Muscle of arm (tissue), 12 donors: ENCODE results near the gene C18orf63. TPM values are rescaled to one million over a fixed set of nuclear protein-coding genes. Genes with fewer than 3 reads are reported as not detected.
"Not testable (repeated sequence)": the region's sequence is repeated elsewhere in the genome, so short reads cannot be mapped to it uniquely, and the experiment has no call there.

Experiments
- DNase-seq: peaks from one replicate; pipeline ENCODE4 v3.0.0-alpha.2; 2013
- polyA plus RNA-seq, 12 donors: library from polyadenylated mRNA; unstranded; fragments of 120-200 nt; gene quantifications; one replicate each; pipeline ENCODE4 v1.2.1, GENCODE V29; 2013; ENCODE audit not compliant: insufficient read length in 12 of 12

Gene C18orf63
- polyA plus RNA-seq, 12 donors: not detected

DNA sequence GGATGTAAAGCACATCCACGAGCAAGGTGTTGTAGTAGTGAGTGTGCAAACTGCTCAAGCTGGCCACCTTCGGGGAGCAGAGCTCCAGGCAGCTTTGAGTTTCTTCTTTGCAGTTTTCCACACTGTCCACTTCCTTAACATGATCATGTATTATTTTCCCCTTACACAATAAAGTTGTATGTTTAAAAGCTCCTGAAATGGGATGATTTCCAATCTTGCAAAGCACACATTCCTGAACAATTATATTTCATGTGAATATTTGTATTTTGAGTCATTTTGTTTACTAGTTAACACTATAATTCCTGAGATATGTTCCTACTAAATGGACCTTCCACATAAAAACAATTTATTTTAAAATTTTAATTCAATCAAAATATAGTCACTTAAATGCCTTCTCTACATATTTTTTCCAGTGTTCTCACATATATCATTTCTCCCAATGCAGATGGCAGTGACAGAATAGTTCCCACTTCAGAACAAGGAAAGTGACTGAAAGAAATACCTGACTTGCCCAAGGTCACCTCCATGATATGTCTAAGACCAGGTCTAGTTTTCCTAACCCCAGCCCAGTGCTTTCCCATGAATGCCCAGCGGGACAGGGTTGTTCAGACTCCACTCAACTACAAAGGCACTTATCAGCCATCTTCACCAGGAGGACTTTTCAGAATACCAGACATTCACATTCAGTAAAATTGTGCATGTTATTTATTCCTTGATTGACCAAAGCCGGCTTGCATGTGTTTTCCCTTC is 29.4 kb upstream of the C18orf63 start:
- no peak for DNase-seq

DNA sequence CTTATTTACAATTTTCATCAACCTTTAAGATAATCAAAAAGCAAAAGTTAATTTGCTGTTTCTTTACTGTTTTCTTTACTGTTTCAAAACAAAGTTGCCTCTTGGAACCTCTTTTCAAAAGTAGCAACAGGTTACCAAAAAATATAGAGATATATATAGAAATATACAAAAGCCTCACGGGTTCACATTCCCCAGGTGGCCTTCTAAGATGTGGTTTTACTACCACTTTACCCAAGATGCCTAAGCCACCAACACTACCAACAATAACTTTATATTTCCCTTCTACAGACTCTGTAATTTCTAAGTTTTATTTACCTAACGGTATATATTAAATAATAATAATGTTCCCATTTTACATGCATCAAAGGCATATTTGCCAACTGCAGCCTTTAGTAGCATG is 28.8 kb upstream of the C18orf63 start:
- no peak for DNase-seq

DNA sequence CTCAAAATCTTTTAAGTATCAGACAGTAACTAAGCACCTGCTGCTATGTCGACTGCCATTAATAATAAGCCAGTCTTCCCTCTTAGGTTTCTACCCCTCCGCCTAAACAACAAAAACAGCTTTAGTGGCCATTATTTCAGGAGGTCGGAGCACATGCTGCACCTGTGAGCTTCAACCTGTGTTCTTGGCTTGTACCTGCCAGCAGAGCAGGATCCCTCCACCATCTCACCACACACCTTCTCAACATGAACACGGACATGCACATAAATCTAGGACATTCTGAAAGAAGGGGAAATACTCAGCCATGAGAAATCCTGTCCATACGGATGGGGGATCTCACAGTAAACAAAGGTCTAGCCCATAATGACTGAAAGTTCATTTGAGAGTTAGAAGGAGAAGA is 27.6 kb upstream of the C18orf63 start:
- no peak for DNase-seq

DNA sequence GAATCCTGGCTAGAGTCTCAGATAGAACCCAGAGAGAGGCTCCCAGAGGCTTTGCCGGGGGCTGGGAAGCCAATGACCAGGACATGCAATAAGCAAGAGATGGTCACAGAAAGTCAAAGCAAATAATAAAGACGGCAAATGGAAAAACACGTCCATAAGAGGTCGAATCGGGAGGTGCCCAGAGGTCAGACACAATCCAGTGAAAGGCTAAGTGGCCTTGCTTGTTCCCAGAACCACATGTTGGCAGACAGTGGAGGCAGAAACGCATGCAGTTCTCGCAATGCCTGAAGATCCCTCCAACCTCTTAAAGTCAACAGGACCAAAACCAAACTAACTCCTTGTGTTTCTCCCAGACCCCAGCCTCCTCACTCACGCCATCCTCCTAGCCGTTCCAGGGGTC is 26.9 kb upstream of the C18orf63 start:
- no peak for DNase-seq

DNA sequence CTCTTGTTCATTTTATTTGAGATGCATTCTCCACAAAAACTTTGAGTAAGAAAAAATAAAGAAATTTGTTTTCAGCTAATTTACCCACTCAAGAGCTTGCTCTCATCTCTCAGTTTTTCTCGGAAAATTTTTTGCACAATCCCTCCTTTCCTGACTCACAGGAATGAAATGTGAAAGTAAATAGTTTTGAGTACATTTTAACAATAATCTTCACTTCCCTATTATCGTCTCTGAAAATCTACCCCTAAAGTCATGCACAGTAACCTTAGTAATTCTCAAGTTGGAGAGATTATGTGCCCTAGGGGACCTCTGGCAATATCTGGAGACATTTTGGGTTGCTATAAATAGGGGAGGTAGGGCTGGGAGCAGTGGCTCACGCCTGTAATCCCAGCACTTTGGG is 26.5 kb upstream of the C18orf63 start:
- DNase-seq: no peak

DNA sequence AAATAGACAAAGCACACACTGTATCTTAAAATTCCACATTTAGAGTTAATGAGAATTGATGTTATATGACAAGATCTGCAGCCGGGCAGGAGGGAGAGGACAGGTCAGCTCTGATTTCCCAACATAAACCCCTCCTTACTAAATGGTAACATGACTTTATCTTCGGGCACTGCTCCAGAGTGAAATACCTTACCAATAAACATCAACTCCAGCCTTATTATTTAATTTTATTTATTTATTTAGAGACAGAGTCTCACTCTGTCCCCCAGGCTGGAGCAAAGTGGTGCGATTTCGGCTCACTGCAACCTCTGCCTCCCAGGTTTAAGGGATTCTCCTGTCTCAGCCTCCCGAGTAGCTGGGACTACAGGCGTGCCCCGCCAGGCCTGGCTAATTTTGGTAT is 25.6 kb upstream of the C18orf63 start:
- no peak for DNase-seq

DNA sequence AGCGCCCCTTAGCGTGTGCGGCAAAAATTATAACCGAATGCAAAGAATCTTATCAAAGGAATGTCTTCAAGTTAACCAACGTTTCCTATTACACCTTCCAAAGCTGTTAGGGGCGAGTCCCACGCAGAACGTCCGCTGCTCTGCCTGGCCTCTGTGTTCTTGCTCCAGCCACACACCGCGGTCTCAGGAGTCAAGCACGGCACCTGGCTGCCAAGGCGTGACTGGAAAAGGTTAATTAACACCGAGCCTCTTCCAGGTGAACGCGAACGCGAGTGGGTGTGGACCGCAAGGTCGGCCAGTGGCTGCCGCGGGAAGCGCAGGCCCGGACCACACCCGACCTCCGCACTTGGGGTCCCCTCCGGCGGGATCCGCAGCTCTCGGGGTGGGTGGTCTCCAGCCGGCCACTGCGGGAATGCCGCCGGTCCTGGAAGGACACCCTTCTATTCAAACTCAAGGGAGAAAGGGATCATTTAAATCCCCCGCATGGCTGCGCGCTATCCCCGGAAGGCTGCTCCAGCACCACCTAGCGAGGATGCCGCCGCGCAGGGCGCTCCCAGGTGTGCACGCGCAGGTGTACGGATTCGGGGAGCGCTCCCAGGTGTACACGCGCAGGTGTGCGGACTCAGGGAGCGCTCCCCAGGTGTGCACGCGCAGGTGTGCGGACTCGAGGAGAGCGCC is 24.7 kb upstream of the C18orf63 start:
- DNase-seq: no peak

DNA sequence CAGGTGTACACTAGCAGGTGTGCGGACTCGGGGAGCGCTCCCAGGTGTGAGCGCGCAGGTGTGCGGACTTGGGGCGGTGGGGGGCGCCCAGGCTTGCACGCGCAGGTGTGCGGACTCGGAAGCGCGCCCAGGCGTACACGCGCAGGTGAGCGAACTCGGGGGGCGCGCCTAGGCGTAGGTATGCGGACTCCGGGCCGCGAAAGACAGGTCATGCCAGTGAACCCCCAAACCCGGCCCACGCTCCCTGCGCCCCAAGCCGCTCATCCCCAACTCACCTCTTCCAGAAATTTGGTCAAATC is 24.2 kb upstream of the C18orf63 start:
- no peak for DNase-seq

DNA sequence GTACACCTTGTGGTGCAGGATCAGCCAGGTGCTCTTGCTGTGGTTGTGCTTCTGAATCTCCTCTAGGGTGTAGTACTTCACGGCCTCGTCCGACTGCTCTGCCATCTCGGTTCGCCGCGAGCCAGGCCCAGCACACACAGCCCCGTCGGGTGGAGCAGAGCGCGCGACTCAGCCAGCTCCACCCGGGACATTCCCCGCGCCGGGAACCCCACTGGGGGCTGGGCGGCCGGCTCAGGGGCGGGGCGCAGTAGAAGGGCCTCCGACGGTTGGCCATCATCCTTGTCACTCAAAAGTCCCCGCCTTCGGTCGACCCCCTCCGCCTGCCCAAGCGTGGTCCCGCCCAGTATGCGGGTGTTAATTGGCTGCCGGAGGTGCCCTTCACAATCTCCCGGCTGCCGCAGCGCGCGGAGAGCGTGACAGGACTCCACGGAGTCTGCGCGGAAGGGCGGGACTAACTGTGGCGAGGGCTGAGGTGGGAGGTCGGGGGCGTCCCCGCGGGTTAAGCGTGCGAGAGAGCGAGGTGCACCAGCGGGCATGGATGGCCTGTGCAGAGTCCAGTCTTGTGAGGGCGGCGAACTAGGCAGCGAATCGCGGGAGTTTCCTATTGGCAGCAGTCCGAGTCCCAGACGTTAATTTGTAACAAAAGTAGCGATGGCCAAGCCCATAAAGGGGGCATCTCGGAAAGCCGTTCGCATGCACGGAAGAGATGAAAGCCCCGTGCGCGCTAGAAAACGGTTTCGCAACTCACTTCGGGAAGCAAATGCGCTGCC is 23.7 kb upstream of the C18orf63 start, which contains the start of gene CYB5A:
TSS of gene CYB5A (minus strand) at position 193 of the 770 bp plus-strand sequence. CDS start at position 105, 88 bp downstream.
- peak; percentile 99 for DNase-seq

DNA sequence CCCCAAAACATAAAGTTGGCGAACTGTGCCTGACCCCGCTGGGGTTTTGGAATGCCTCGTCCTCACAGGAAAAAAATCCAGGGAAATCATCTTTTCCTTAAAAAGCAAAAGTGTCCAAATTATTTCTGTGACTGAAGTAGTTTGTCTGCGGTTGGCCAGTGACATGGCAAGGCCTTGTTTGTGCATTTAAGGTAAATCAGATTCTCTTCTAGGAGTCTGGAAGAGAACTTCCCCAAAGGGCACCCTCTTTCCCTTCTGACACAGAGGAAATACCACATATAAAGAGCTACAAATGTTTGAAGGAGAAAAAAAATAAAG is 23.1 kb upstream of the C18orf63 start:
- no peak for DNase-seq

DNA sequence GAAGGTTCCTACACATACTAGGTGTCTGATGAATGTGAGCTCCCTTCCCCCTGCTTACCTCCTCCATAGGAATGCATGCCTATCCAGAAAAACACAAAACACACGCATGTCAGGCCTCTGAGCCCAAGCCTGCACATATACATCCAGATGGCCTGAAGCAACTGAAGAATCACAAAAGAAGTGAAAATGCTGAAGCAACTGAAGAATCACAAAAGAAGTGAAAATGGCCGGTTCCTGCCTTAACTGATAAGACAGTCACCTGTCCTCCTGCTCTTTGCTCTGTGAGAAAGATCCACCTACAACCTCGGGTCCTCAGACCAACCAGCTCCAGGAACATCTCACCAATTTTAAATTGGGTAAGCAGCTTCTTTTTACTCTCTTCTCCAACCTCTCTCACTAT is 22.7 kb upstream of the C18orf63 start:
- DNase-seq: not testable (repeated sequence)

DNA sequence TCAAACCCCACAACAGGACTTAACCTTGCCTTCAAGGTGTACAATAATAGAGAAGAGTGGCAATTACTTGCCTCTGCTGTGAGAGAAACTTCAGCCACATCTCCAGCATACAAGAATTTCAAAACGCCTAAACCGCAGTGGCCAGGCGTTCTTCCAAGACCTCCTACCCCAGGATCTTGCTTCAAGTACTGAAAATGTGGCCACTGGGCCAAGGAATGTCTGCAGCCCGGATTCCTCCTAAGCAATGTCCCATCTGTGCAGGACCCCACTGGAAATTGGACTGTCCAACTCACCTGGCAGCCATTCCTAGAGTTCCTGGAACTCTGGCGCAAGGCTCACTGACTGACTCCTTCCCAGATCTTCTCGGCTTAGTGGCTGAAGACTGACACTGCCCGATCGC is 21.1 kb upstream of the C18orf63 start:
- no peak for DNase-seq

DNA sequence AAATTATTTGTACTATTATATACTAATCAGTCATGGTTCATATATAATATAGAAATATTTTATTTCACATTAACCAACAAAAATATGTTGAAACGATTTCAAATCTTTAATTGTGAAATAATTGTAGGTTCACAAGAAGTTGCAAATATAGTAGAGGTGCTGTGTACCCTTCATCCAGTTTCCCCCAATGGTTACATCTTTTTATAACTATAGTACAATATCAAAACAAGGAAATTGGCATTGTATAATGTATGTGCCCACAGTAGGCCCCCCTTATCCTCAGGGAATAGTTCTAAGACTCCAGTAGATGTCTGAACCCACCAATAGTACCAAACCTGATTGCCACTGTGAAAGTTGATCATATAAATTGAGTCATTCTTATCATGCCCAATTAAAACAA is 16.5 kb upstream of the C18orf63 start:
- DNase-seq: no peak

DNA sequence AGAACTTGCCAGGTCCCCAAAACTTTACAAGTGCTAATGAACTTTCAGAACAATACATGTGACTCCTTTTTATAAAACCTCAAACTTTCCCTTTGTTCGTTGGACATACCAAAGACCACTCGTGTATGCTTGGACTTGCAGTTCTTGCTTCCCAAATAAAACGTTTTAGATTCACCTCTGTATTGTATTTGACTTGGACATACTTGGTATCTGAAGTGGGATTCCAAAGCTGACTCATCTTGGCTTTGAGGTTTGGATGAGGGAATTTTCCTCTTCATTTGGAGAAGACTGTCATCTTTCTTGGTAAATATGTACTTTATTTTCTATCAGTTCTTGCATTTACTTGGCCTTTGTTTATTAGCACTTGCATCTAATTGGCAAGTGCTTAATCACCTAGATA is 15.9 kb upstream of the C18orf63 start:
- DNase-seq: no peak

DNA sequence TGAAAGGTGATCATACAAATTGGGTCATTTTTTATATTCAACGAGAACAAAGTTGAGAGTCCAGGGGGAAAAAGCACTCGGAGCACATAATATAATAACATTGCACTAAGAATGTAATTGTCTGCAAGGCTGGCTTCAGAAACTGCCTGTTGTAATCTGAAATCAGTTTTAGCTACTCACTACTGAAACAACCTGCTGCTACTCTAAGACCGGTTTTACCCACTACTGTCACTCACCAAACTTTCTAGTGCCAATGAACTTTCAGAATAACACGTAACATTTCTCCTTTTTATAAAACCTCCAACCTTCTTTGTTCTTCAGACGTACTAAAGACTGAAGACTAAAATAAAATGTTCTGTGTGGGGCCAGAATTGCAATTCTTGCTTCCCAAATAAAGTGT is 12.3 kb upstream of the C18orf63 start:
- DNase-seq: no peak

DNA sequence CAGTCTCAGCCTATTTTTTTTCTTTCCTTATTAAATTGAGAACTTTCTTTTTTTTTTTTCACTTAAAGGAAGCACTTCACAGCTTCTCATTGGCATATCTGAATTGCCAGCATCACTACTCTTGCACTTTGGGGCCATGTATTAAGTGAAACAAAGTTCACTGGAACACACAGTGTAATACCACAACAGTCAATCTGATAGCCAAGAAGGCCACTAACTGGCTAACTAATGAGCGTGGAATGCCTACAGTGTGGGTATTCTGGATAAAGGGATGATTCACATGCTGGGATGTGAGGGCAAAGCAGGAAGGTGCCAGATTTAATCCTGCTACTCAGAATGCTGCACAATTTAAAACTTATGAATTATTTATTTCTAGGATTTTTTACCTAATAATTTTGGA is 11.7 kb upstream of the C18orf63 start:
- no peak for DNase-seq

DNA sequence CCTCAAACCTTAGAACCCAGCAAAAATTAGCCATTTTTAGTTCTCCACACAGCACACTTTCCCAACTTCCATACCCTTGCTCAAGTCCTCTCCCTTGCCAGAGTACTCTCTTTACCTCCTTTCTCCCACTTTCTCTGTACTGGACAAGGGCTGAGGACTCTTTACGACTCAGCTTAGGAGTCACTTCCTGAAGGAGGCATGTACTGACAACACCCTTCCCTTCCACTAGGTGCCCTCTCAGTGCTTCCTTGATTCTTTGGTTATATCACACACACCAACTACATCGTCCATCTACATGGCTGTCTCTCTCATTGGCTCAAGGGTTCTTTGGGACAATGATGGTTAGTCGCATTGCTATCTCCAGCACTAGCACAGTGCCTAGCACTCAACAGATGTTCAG is 5.2 kb upstream of the C18orf63 start:
- DNase-seq: no peak

DNA sequence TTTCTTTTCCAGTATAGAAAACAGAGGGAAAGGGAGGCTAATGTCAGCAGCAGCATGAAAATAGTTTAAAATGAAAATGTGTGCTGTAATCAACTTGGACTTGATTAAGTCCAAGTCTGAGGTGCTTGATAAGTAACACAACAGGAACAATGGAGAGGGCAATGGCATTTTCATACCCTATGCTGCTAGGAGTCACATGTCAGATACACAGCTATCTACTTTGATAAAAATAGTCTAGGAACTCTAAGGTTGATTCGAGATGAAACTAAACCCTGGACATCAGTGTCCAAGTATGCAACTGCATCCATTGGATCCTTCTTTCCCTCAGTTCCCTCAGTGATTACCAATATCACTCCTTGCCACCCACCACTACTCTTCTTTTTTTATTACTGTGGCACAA is 4.6 kb upstream of the C18orf63 start:
- no peak for DNase-seq

DNA sequence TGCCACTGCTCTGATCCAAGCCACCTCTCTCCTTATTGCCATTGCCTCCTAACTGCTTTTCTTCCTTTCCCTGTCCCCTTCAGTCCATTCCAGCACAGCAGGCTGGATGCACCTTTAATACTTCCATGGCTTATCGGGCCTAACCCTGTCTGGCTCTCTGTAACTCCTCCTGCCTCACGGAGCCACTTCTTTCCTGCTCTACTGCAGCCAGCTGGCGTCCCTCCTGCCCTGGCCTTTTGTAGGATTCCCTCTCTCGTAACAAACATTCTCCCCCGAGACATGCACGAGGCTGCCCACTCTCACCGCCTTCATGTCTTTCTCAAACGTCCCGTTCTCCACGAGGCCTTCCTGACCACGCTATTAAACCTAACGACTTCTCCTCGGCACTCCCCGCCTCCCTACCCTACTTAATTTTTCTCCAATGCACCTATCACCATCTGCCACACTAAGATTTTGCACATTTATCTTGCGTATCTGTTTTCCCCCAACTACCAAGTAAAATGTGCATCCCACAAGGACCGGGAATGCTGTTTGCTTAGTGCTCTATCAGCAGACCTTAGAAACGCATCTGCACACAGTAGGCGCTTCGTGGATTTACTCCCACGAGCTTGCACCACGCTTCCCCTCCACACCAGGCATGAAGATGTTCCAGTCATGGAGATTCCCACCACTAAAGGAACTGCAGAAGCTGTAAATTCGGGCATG is 728 bp upstream of the C18orf63 start:
- no peak for DNase-seq

DNA sequence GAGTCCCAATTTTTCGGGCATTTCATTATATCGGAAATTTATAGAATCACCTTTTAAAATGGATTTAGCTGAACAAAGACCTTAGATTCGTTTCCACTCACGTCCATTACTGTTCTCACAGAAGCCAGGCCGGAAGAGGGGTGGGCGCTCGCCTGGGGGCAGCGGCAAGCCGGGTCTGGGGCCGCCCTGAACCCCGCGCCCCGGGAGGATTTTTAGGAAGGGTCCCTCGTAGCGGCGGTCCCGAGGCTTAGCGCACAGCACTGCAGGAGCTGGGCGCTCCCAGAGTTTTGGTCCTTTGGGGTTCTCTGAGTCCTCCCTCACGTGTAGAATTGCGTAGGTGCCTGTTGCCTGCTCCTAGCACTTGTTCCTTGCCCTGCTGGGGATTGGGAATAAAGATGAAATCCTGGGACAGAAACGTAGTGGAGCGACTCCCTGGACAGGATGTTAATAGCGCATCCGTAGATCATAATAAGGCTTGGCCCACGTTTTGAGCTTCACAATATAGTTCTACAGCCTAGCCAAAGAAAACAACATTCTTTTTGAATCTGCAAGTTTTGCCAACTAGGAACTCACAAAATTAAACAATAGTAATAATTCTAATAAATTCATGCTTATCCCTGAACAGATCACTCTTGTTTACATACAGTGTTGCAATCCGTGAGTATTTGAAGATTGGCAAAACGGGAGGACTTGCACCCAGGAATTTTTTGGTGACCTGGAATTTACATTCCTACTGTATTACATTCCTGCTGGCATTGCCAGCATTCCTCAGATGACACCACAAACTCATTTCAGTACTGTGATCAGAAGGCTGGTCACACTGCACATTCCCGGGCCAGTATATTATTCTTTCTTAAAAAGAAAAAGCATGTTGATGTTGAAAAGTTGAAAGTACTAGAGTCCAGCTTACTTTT is 875 bp downstream of the C18orf63 start:
- no peak for DNase-seq

DNA sequence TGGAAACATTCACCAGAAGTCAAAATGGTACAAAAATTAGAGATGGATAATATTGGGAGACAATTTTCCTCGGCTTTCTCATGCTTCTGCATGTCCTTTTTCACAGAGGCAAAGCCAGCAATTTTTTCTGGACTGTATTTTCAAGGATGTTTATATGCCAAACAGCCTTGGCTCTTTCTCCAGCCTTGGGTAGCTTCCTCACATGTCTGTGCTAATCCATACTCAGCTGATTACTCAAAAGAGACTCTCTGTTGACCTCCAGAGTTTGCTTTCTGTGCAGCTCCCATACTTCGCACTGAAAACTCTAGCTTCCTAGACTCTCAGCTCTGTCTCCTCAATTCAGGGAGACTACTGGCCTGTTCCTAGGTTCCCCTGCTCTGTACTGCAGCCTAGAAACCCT is 10.6 kb downstream of the C18orf63 start:
- no peak for DNase-seq

DNA sequence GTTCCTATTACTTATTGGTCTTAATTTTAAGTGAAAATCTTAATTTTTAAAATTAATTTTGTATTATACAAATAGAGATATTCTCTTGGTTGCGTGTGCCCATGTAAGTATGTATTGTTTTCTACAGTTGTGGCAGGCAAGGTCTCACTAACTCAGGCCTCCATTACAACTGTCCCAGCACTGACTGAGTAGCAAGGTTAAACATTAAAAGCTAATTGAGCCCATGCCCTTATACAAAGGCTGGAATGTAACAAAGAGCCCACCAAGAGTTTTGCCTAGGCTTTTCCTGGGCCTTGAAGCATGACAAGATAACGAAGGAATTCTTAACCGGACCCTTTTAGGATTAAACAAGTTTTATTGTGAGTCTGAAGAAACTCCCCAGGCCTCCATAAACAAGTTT is 11.2 kb downstream of the C18orf63 start:
- not testable (repeated sequence) for DNase-seq
